Measurements from ENCODE around the gene MPDU1.
"Not testable (repeated sequence)": the region's sequence is repeated elsewhere in the genome, so short reads cannot be mapped to it uniquely, and the experiment has no call there.

MPDU1 gene

GRCh38 chr17:7580604-7581575 is 2.8 kb upstream of the MPDU1 start:
- DNase-seq (ENCODE audit: low read depth in 2 of 2) = no peak

GRCh38 chr17:7582396-7583252 is 1.0 kb upstream of the MPDU1 start:
- no peak for DNase-seq (ENCODE audit: low read depth in 2 of 2)

- no peak for DNase-seq (ENCODE audit: low read depth in 2 of 2)
Observed at GRCh38 chr17:7586673-7587419, 3.2 kb downstream of the MPDU1 start.

GRCh38 chr17:7587420-7588151 is 3.9 kb downstream of the MPDU1 start:
- DNase-seq (ENCODE audit: low read depth in 2 of 2) = no peak

- no peak for DNase-seq (ENCODE audit: low read depth in 2 of 2)
Observed at GRCh38 chr17:7588553-7589203, 5.0 kb downstream of the MPDU1 start.

- peak; percentile 53 to 56 for DNase-seq (ENCODE audit: low read depth in 2 of 2)
Observed at GRCh38 chr17:7589204-7589868, 5.7 kb downstream of the MPDU1 start.

GRCh38 chr17:7589891-7590691 is 6.4 kb downstream of the MPDU1 start, which contains the start of gene SOX15:
TSS of gene SOX15 (minus strand) at chr17:7590094. CDS start at chr17:7589676, 418 bp downstream.
- no peak for DNase-seq (ENCODE audit: low read depth in 2 of 2)

- DNase-seq (ENCODE audit: low read depth in 2 of 2) = no peak
Observed at GRCh38 chr17:7590743-7591142, 7.1 kb downstream of the MPDU1 start.

GRCh38 chr17:7591596-7591995 is 7.9 kb downstream of the MPDU1 start:
- no peak for DNase-seq (ENCODE audit: low read depth in 2 of 2)

- no peak for DNase-seq (ENCODE audit: low read depth in 2 of 2)
Observed at GRCh38 chr17:7592422-7593021, 8.9 kb downstream of the MPDU1 start.

- DNase-seq (ENCODE audit: low read depth in 2 of 2) = no peak
Observed at GRCh38 chr17:7593296-7593695, 9.6 kb downstream of the MPDU1 start.

- not testable (repeated sequence) for DNase-seq (ENCODE audit: low read depth in 2 of 2)
Observed at GRCh38 chr17:7597561-7597960, 13.9 kb downstream of the MPDU1 start.

- DNase-seq (ENCODE audit: low read depth in 2 of 2) = no peak
Observed at GRCh38 chr17:7606280-7606679, 22.6 kb downstream of the MPDU1 start.

- DNase-seq (ENCODE audit: low read depth in 2 of 2) = no peak
Observed at GRCh38 chr17:7610641-7611040, 27.0 kb downstream of the MPDU1 start.

- DNase-seq (ENCODE audit: low read depth in 2 of 2) = no peak
Observed at GRCh38 chr17:7611635-7612293, 28.1 kb downstream of the MPDU1 start.

GRCh38 chr17:7612294-7612640 is 28.6 kb downstream of the MPDU1 start:
- DNase-seq (ENCODE audit: low read depth in 2 of 2) = no peak

GRCh38 chr17:7613769-7614424 is 30.2 kb downstream of the MPDU1 start:
- no peak for DNase-seq (ENCODE audit: low read depth in 2 of 2)
